WTC11 (cell line): ENCODE data around the gene KRTAP10-6. TPM values are rescaled to one million over a fixed set of nuclear protein-coding genes. Genes with fewer than 3 reads are reported as not detected.
"Not testable (repeated sequence)": the region's sequence is repeated elsewhere in the genome, so short reads cannot be mapped to it uniquely, and the experiment has no call there.

Source experiments
- ATAC-seq: fragments of 200-7000 bp; cut with Tn5 transposase; 2 replicates; pipeline ENCODE4 v1.10.0; 2021; ENCODE audit warnings: mild to moderate bottlenecking, moderate library complexity
- CTCF ChIA-PET: fragments of 300-600 bp; sonication (Branson Sonifier 250); formaldehyde crosslinking; loops from one replicate; lab custom pipeline; 2021; ENCODE audit warnings: antibody characterized with exemption; lab: Charles Lee
- POLR2A ChIA-PET: fragments of 350-600 bp; sonication (Branson Sonifier 250); formaldehyde crosslinking; loops from one replicate; lab custom pipeline; 2021; ENCODE audit warnings: antibody characterized with exemption; lab: Charles Lee
- DNase-seq: peaks from one replicate; pipeline ENCODE4 v3.0.0; 2021; ENCODE audit warnings: low spot score
- H3K27ac Mint-ChIP-seq: 2 replicates; pipeline ENCODE4 v1.8.0; 2021; ENCODE audit warnings: mixed read lengths
- H3K27me3 Mint-ChIP-seq: 2 replicates; pipeline ENCODE4 v1.8.0; 2021; ENCODE audit warnings: low read depth, mild to moderate bottlenecking, moderate library complexity, mixed read lengths
- H3K36me3 Mint-ChIP-seq: 2 replicates; pipeline ENCODE4 v1.8.0; 2021; ENCODE audit warnings: mixed read lengths
- H3K4me1 Mint-ChIP-seq: 2 replicates; pipeline ENCODE4 v1.8.0; 2022; ENCODE audit warnings: mixed read lengths
- H3K4me3 Mint-ChIP-seq: 2 replicates; pipeline ENCODE4 v1.8.0; 2021; ENCODE audit warnings: mild to moderate bottlenecking, moderate library complexity, mixed read lengths
- H3K9me3 Mint-ChIP-seq: 2 replicates; pipeline ENCODE4 v1.8.0; 2021; ENCODE audit warnings: mixed read lengths
- AR ChIP-seq: fragments of 250-450 bp; sonication (Bioruptor Pico); IDR thresholded peaks from 2 replicates; pipeline ENCODE4 v1.9.0; 2021; ENCODE audit warnings: mild to moderate bottlenecking
- KAT7 ChIP-seq: sonication (generic); formaldehyde crosslinking; IDR thresholded peaks from 2 replicates; pipeline ENCODE4 v1.8.1; 2023; ENCODE audit warnings: missing genetic modification reagents, mild to moderate bottlenecking, borderline replicate concordance
- MYBL2 ChIP-seq: sonication (generic); formaldehyde crosslinking; IDR thresholded peaks from 2 replicates; pipeline ENCODE4 v1.8.1; 2023; ENCODE audit warnings: mild to moderate bottlenecking, moderate library complexity, missing genetic modification reagents
- NFYB ChIP-seq: sonication (generic); formaldehyde crosslinking; conservative IDR thresholded peaks from 2 replicates; pipeline ENCODE4 v1.8.0; 2022; ENCODE audit warnings: low read depth, missing genetic modification reagents
- NR1H2 ChIP-seq: sonication (generic); formaldehyde crosslinking; IDR thresholded peaks from 2 replicates; pipeline ENCODE4 v1.9.0; 2021; ENCODE audit warnings: mild to moderate bottlenecking, moderate library complexity, missing genetic modification reagents
- RELA ChIP-seq: sonication (generic); formaldehyde crosslinking; IDR thresholded peaks from 2 replicates; pipeline ENCODE4 v1.8.1; 2022; ENCODE audit warnings: missing genetic modification reagents, mild to moderate bottlenecking, borderline replicate concordance
- ZBTB43 ChIP-seq: sonication (generic); formaldehyde crosslinking; IDR thresholded peaks from 2 replicates; pipeline ENCODE4 v1.8.1; 2023; ENCODE audit warnings: mild to moderate bottlenecking, missing genetic modification reagents
- total RNA-seq: library from RNA; stranded (reverse); gene quantifications from 3 replicates; pipeline ENCODE4 v1.2.3, GENCODE V29; 2021
- TF ChIP-seq, protein P1 (sequence below): sonication (generic); formaldehyde crosslinking; IDR thresholded peaks from 2 replicates; pipeline ENCODE4 v1.8.1; 2023; ENCODE audit warnings: mild to moderate bottlenecking, missing genetic modification reagents, moderate library complexity
- TF ChIP-seq, protein P2 (sequence below): sonication (generic); formaldehyde crosslinking; IDR thresholded peaks from 2 replicates; pipeline ENCODE4 v1.8.1; 2023; ENCODE audit warnings: mild to moderate bottlenecking, missing genetic modification reagents, moderate library complexity

Gene KRTAP10-6
- total RNA-seq, 1 experiment from 2014 or later: 0.17 TPM

- DNase-seq: peak; percentile 7
- H3K27me3 Mint-ChIP-seq: peaks cover 5% of the 10 kb centered on the region; the same call in 1 of the 2 replicates
- H3K4me1 Mint-ChIP-seq: peaks cover 51% of the 10 kb centered on the region
- peaks cover 8% of the 10 kb centered on the region for H3K36me3 Mint-ChIP-seq
- ChIA-PET POLR2A (no interaction called here), CTCF (interaction anchor here (1.2 kb wide), 1 partner anchor 135 kb away, joined by 3 read pairs; no protein-coding TSS in a partner anchor)
- no peak for ATAC-seq
- H3K9me3 Mint-ChIP-seq: peaks cover 14% of the 10 kb centered on the region
- H3K27ac Mint-ChIP-seq: 0 out of 2 replicates have a peak within 1 kb of the TSS, but pooled peaks have one; percentile 25
- no peak within 1 kb of the TSS for H3K4me3 Mint-ChIP-seq
- TF ChIP-seq MYBL2 (CRISPR knock-in tag) (no peak), NFYB (CRISPR knock-in tag) (no peak), AR (CRISPR knock-in tag) (no peak), NR1H2 (no peak), RELA (CRISPR knock-in tag) (no peak), KAT7 (CRISPR knock-in tag) (no peak)
- TF ChIP-seq, protein P1, sequence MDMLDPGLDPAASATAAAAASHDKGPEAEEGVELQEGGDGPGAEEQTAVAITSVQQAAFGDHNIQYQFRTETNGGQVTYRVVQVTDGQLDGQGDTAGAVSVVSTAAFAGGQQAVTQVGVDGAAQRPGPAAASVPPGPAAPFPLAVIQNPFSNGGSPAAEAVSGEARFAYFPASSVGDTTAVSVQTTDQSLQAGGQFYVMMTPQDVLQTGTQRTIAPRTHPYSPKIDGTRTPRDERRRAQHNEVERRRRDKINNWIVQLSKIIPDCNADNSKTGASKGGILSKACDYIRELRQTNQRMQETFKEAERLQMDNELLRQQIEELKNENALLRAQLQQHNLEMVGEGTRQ (CRISPR knock-in tag): no peak
Observed at GRCh38 chr21:44551340-44551961, 40.9 kb downstream of the KRTAP10-6 start, which contains the start of gene KRTAP10-2. KRTAP10-2 (minus strand) TSS chr21:44551505; CDS start chr21:44551458, 47 bp downstream.

GRCh38 chr21:44550807-44551206 lies 41.5 kb downstream of the KRTAP10-6 start:
- no peak for DNase-seq
- H3K36me3 Mint-ChIP-seq: peaks cover 8% of the 10 kb centered on the region
- H3K9me3 Mint-ChIP-seq: peaks cover 15% of the 10 kb centered on the region
- no peak for ATAC-seq
- CTCF ChIA-PET: interaction anchor here (1.3 to 1.7 kb wide), 2 partner anchors 40 to 198 kb away, joined by 6 read pairs; no protein-coding TSS in a partner anchor
- no peak overlapping the region for H3K27ac Mint-ChIP-seq
- POLR2A ChIA-PET: interaction anchor here (0.6 kb wide), 1 partner anchor 142 kb away, joined by 3 read pairs; no protein-coding TSS in a partner anchor
- no peak overlapping the region for H3K4me3 Mint-ChIP-seq
- peaks cover 51% of the 10 kb centered on the region for H3K4me1 Mint-ChIP-seq
- TF ChIP-seq ZBTB43 (CRISPR knock-in tag): no peak
- TF ChIP-seq AR (CRISPR knock-in tag): no peak
- TF ChIP-seq, protein P2, sequence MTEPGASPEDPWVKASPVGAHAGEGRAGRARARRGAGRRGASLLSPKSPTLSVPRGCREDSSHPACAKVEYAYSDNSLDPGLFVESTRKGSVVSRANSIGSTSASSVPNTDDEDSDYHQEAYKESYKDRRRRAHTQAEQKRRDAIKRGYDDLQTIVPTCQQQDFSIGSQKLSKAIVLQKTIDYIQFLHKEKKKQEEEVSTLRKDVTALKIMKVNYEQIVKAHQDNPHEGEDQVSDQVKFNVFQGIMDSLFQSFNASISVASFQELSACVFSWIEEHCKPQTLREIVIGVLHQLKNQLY (CRISPR knock-in tag): no peak
- TF ChIP-seq, protein P1 (CRISPR knock-in tag): no peak
- H3K27me3 Mint-ChIP-seq: peaks cover 5% of the 10 kb centered on the region; the same call in 1 of the 2 replicates

DNA sequence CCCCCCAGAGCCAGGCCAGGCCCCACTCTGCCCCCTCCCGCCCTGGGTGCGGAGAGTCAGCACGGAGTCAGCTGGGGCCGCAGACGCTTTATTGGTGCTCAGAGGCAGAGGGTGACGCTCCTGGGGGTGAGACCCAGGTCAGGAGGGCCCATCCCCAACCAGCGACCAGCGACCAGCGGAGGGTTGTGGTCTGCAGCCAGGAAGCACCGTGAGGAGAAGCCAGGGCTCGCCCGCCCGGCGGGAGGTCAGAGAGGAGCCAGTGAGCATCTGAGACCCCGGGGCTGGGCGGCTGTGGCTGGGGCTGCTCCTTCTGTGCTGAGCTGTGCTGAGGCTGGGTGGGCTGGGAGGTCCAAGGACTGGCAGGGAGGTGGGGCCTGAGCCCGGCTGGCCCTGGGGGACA lies 42.0 kb downstream of the KRTAP10-6 start:
- H3K4me1 Mint-ChIP-seq: peaks cover 51% of the 10 kb centered on the region
- POLR2A ChIA-PET, H3K4me3 Mint-ChIP-seq, H3K27ac Mint-ChIP-seq, H3K27me3 Mint-ChIP-seq, H3K36me3 Mint-ChIP-seq: not testable (repeated sequence)
- H3K9me3 Mint-ChIP-seq: peaks cover 20% of the 10 kb centered on the region
- DNase-seq (peak; percentile 23), ATAC-seq (peak; percentile 5; the same call in 1 of the 2 replicates)
- CTCF ChIA-PET: interaction anchor here (1.3 to 1.7 kb wide), 4 partner anchors 30 to 199 kb away, joined by 3 to 6 read pairs (median 4); partner anchors contain the start of genes KRTAP10-5 and KRTAP10-6
